GM23338 (cell line): ENCODE measurements around the gene AGAP1. TPM values are rescaled to one million over a fixed set of nuclear protein-coding genes. Genes with fewer than 3 reads are reported as not detected.

Source experiments
- ATAC-seq: fragments of 200-7000 bp; cut with Tn5 transposase; 3 replicates; pipeline ENCODE4 v1.9.1; 2020
- DNase-seq: peaks from one replicate; pipeline ENCODE4 v3.0.0-alpha.2; 2015; ENCODE audit warnings: low spot score
- H2AFZ ChIP-seq: fragments of 200-600 bp; sonication (generic); 2 replicates; pipeline ENCODE4 v1.8.0; 2016; ENCODE audit warnings: antibody characterized with exemption, mild to moderate bottlenecking, moderate library complexity
- H3F3A ChIP-seq: fragments of 200-600 bp; sonication (generic); replicated peaks from 2 replicates; pipeline ENCODE4 v1.8.0; 2017; ENCODE audit warnings: antibody characterized with exemption, mixed run types, low read depth
- H3K27ac ChIP-seq: fragments of 200-600 bp; sonication (generic); 2 replicates; pipeline ENCODE4 v1.6.1; 2016; ENCODE audit warnings: low read depth
- H3K27me3 ChIP-seq: fragments of 200-600 bp; sonication (generic); 2 replicates; pipeline ENCODE4 v1.8.0; 2016; ENCODE audit warnings: mild to moderate bottlenecking, mixed run types, moderate library complexity; ENCODE audit not compliant: insufficient read depth
- H3K36me3 ChIP-seq: fragments of 200-600 bp; sonication (generic); 2 replicates; pipeline ENCODE4 v1.8.0; 2016; ENCODE audit warnings: mild to moderate bottlenecking; ENCODE audit not compliant: insufficient read depth
- H3K4me1 ChIP-seq: fragments of 200-600 bp; sonication (generic); 2 replicates; pipeline ENCODE4 v1.8.0; 2016; ENCODE audit warnings: mild to moderate bottlenecking, moderate library complexity; ENCODE audit not compliant: insufficient read depth
- H3K4me2 ChIP-seq: fragments of 200-600 bp; sonication (generic); 2 replicates; pipeline ENCODE4 v1.7.1; 2017; ENCODE audit warnings: mixed run types
- H3K4me3 ChIP-seq: fragments of 200-600 bp; sonication (generic); 2 replicates; pipeline ENCODE4 v1.6.1; 2016; ENCODE audit warnings: mixed run types
- H3K79me2 ChIP-seq: fragments of 200-600 bp; sonication (generic); replicated peaks from 2 replicates; pipeline ENCODE4 v1.8.0; 2017; ENCODE audit warnings: mild to moderate bottlenecking; ENCODE audit not compliant: insufficient read depth
- H3K9me2 ChIP-seq: fragments of 200-600 bp; sonication (generic); 2 replicates; pipeline ENCODE4 v1.8.0; 2017; ENCODE audit not compliant: insufficient read depth
- H4K20me1 ChIP-seq: fragments of 200-600 bp; sonication (generic); replicated peaks from 2 replicates; pipeline ENCODE4 v1.8.0; 2017; ENCODE audit warnings: mild to moderate bottlenecking; ENCODE audit not compliant: insufficient read depth
- H3K27ac Mint-ChIP-seq: 2 replicates; pipeline ENCODE4 v1.8.0; 2020; ENCODE audit warnings: inconsistent platforms, mild to moderate bottlenecking, moderate library complexity, mixed read lengths
- H3K27me3 Mint-ChIP-seq: 3 replicates; pipeline ENCODE4 v1.8.0; 2022; ENCODE audit warnings: low read depth, mild to moderate bottlenecking, moderate library complexity, mixed read lengths, inconsistent platforms; ENCODE audit not compliant: insufficient read depth, poor library complexity
- H3K36me3 Mint-ChIP-seq: 3 replicates; pipeline ENCODE4 v1.8.0; 2021; ENCODE audit warnings: low read depth, mild to moderate bottlenecking, inconsistent platforms, moderate library complexity, mixed read lengths
- H3K4me1 Mint-ChIP-seq: 3 replicates; pipeline ENCODE4 v1.8.0; 2020; ENCODE audit warnings: mild to moderate bottlenecking, inconsistent platforms, mixed read lengths
- H3K4me3 Mint-ChIP-seq: 3 replicates; pipeline ENCODE4 v1.8.0; 2021; ENCODE audit warnings: moderate library complexity, mild to moderate bottlenecking, inconsistent platforms, mixed read lengths
- H3K9me3 Mint-ChIP-seq: 3 replicates; pipeline ENCODE4 v1.8.0; 2020; ENCODE audit warnings: moderate library complexity, mild to moderate bottlenecking, inconsistent platforms, mixed read lengths
- CREB1 ChIP-seq: fragments of 250-450 bp; sonication (Bioruptor Pico); IDR thresholded peaks from 2 replicates; pipeline ENCODE4 v1.5.0; 2020; ENCODE audit warnings: low read depth, mild to moderate bottlenecking, moderate library complexity
- EZH2 ChIP-seq: fragments of 200-600 bp; sonication (generic); IDR thresholded peaks from one replicate; pipeline ENCODE4 v1.8.0; 2017; ENCODE audit warnings: antibody characterized with exemption, mild to moderate bottlenecking, low read depth; ENCODE audit not compliant: unreplicated experiment
- EZH2phosphoT487 ChIP-seq: fragments of 200-600 bp; sonication (generic); IDR thresholded peaks from one replicate; pipeline ENCODE4 v1.8.1; 2018; ENCODE audit warnings: antibody characterized with exemption; ENCODE audit not compliant: unreplicated experiment
- JUNB ChIP-seq: IDR thresholded peaks from one replicate; pipeline ENCODE4 v1.6.1; 2016; ENCODE audit warnings: antibody characterized with exemption; ENCODE audit not compliant: unreplicated experiment
- NANOG ChIP-seq: IDR thresholded peaks from 2 replicates; pipeline ENCODE4 v1.6.1; 2016; ENCODE audit warnings: antibody characterized with exemption, borderline replicate concordance
- POLR2AphosphoS5 ChIP-seq: IDR thresholded peaks from 2 replicates; pipeline ENCODE4 v1.6.1; 2016; ENCODE audit warnings: antibody characterized with exemption, low read depth
- STAT1 ChIP-seq: IDR thresholded peaks from one replicate; pipeline ENCODE4 v1.6.1; 2016; ENCODE audit warnings: antibody characterized with exemption; ENCODE audit not compliant: unreplicated experiment
- ZNF114 ChIP-seq: fragments of 250-450 bp; sonication (Bioruptor Pico); IDR thresholded peaks from 2 replicates; pipeline ENCODE4 v1.5.0; 2020; ENCODE audit warnings: mild to moderate bottlenecking, moderate library complexity
- ZNF331 ChIP-seq: fragments of 250-450 bp; sonication (Bioruptor Pico); IDR thresholded peaks from 2 replicates; pipeline ENCODE4 v1.5.0; 2020; ENCODE audit warnings: low read depth, mild to moderate bottlenecking, moderate library complexity
- polyA plus RNA-seq: library from polyadenylated mRNA; unstranded; fragments of >200 nt; fragmentation: Nextera tagmentation; extraction: Ambion mirVana; gene quantifications from 2 replicates; pipeline ENCODE4 v1.2.1, GENCODE V29; 2016
- total RNA-seq: library from RNA; depleted of rRNA; stranded (reverse); fragments of >200 nt; shearing (Covaris generic); gene quantifications from 2 replicates; pipeline ENCODE4 v1.2.3, GENCODE V29; 2014
- TF ChIP-seq, protein P1 (sequence below): IDR thresholded peaks from one replicate; pipeline ENCODE4 v1.6.1; 2018; ENCODE audit warnings: antibody characterized with exemption; ENCODE audit not compliant: unreplicated experiment
- TF ChIP-seq, protein P2 (sequence below): IDR thresholded peaks from 2 replicates; pipeline ENCODE4 v1.6.1; 2016; ENCODE audit warnings: antibody characterized with exemption
- TF ChIP-seq, protein P3 (sequence below): fragments of 250-450 bp; sonication (Bioruptor Pico); IDR thresholded peaks from 2 replicates; pipeline ENCODE4 v1.5.0; 2020; ENCODE audit warnings: mild to moderate bottlenecking, moderate library complexity
- TF ChIP-seq, protein P4 (sequence below), 2 experiments: fragments of 200-600 bp in 1 of 2; sonication (generic) in 1 of 2; conservative IDR thresholded peaks; 2 replicates each; pipeline versions ENCODE4 v1.5.1 to v1.6.1; 2016 to 2017; ENCODE audit warnings: antibody characterized with exemption in 2 of 2, low read depth in 2 of 2, mild to moderate bottlenecking in 2 of 2, moderate library complexity in 1 of 2

AGAP1 gene
- total and polyA plus RNA-seq, 2 experiments from 2014 or later: 13.3 to 27.9 TPM

- peaks cover 2% of the 10 kb centered on the region for H3K27me3 Mint-ChIP-seq
- H3K36me3 Mint-ChIP-seq: peaks cover 9% of the 10 kb centered on the region
These were observed 330.5 kb downstream of the AGAP1 start for GRCh38 chr2:235824331-235824730.

More at GRCh38 chr2:235824331-235824730, 330.5 kb downstream of the AGAP1 start:
- no peak for ATAC-seq
- TF ChIP-seq NANOG (no peak), STAT1 (no peak), EZH2 (no peak), ZNF114 (CRISPR knock-in tag) (no peak), ZNF331 (CRISPR knock-in tag) (no peak), CREB1 (CRISPR knock-in tag) (no peak), POLR2AphosphoS5 (no peak), EZH2phosphoT487 (no peak), JUNB (no peak)
- TF ChIP-seq, protein P1, sequence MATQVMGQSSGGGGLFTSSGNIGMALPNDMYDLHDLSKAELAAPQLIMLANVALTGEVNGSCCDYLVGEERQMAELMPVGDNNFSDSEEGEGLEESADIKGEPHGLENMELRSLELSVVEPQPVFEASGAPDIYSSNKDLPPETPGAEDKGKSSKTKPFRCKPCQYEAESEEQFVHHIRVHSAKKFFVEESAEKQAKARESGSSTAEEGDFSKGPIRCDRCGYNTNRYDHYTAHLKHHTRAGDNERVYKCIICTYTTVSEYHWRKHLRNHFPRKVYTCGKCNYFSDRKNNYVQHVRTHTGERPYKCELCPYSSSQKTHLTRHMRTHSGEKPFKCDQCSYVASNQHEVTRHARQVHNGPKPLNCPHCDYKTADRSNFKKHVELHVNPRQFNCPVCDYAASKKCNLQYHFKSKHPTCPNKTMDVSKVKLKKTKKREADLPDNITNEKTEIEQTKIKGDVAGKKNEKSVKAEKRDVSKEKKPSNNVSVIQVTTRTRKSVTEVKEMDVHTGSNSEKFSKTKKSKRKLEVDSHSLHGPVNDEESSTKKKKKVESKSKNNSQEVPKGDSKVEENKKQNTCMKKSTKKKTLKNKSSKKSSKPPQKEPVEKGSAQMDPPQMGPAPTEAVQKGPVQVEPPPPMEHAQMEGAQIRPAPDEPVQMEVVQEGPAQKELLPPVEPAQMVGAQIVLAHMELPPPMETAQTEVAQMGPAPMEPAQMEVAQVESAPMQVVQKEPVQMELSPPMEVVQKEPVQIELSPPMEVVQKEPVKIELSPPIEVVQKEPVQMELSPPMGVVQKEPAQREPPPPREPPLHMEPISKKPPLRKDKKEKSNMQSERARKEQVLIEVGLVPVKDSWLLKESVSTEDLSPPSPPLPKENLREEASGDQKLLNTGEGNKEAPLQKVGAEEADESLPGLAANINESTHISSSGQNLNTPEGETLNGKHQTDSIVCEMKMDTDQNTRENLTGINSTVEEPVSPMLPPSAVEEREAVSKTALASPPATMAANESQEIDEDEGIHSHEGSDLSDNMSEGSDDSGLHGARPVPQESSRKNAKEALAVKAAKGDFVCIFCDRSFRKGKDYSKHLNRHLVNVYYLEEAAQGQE: no peak
- TF ChIP-seq, protein P2, sequence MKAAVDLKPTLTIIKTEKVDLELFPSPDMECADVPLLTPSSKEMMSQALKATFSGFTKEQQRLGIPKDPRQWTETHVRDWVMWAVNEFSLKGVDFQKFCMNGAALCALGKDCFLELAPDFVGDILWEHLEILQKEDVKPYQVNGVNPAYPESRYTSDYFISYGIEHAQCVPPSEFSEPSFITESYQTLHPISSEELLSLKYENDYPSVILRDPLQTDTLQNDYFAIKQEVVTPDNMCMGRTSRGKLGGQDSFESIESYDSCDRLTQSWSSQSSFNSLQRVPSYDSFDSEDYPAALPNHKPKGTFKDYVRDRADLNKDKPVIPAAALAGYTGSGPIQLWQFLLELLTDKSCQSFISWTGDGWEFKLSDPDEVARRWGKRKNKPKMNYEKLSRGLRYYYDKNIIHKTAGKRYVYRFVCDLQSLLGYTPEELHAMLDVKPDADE: no peak
- TF ChIP-seq, protein P3, sequence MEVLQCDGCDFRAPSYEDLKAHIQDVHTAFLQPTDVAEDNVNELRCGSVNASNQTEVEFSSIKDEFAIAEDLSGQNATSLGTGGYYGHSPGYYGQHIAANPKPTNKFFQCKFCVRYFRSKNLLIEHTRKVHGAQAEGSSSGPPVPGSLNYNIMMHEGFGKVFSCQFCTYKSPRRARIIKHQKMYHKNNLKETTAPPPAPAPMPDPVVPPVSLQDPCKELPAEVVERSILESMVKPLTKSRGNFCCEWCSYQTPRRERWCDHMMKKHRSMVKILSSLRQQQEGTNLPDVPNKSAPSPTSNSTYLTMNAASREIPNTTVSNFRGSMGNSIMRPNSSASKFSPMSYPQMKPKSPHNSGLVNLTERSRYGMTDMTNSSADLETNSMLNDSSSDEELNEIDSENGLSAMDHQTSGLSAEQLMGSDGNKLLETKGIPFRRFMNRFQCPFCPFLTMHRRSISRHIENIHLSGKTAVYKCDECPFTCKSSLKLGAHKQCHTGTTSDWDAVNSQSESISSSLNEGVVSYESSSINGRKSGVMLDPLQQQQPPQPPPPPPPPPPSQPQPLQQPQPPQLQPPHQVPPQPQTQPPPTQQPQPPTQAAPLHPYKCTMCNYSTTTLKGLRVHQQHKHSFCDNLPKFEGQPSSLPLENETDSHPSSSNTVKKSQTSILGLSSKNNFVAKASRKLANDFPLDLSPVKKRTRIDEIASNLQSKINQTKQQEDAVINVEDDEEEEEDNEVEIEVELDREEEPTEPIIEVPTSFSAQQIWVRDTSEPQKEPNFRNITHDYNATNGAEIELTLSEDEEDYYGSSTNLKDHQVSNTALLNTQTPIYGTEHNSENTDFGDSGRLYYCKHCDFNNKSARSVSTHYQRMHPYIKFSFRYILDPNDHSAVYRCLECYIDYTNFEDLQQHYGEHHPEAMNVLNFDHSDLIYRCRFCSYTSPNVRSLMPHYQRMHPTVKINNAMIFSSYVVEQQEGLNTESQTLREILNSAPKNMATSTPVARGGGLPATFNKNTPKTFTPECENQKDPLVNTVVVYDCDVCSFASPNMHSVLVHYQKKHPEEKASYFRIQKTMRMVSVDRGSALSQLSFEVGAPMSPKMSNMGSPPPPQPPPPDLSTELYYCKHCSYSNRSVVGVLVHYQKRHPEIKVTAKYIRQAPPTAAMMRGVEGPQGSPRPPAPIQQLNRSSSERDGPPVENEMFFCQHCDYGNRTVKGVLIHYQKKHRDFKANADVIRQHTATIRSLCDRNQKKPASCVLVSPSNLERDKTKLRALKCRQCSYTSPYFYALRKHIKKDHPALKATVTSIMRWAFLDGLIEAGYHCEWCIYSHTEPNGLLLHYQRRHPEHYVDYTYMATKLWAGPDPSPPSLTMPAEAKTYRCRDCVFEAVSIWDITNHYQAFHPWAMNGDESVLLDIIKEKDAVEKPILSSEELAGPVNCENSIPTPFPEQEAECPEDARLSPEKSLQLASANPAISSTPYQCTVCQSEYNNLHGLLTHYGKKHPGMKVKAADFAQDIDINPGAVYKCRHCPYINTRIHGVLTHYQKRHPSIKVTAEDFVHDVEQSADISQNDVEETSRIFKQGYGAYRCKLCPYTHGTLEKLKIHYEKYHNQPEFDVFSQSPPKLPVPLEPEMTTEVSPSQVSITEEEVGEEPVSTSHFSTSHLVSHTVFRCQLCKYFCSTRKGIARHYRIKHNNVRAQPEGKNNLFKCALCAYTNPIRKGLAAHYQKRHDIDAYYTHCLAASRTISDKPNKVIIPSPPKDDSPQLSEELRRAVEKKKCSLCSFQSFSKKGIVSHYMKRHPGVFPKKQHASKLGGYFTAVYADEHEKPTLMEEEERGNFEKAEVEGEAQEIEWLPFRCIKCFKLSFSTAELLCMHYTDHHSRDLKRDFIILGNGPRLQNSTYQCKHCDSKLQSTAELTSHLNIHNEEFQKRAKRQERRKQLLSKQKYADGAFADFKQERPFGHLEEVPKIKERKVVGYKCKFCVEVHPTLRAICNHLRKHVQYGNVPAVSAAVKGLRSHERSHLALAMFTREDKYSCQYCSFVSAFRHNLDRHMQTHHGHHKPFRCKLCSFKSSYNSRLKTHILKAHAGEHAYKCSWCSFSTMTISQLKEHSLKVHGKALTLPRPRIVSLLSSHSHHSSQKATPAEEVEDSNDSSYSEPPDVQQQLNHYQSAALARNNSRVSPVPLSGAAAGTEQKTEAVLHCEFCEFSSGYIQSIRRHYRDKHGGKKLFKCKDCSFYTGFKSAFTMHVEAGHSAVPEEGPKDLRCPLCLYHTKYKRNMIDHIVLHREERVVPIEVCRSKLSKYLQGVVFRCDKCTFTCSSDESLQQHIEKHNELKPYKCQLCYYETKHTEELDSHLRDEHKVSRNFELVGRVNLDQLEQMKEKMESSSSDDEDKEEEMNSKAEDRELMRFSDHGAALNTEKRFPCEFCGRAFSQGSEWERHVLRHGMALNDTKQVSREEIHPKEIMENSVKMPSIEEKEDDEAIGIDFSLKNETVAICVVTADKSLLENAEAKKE (CRISPR knock-in tag): no peak
- TF ChIP-seq, protein P4, sequence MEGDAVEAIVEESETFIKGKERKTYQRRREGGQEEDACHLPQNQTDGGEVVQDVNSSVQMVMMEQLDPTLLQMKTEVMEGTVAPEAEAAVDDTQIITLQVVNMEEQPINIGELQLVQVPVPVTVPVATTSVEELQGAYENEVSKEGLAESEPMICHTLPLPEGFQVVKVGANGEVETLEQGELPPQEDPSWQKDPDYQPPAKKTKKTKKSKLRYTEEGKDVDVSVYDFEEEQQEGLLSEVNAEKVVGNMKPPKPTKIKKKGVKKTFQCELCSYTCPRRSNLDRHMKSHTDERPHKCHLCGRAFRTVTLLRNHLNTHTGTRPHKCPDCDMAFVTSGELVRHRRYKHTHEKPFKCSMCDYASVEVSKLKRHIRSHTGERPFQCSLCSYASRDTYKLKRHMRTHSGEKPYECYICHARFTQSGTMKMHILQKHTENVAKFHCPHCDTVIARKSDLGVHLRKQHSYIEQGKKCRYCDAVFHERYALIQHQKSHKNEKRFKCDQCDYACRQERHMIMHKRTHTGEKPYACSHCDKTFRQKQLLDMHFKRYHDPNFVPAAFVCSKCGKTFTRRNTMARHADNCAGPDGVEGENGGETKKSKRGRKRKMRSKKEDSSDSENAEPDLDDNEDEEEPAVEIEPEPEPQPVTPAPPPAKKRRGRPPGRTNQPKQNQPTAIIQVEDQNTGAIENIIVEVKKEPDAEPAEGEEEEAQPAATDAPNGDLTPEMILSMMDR (conservative IDR thresholded peaks at IDR 0.05; ENCODE audit: low read depth in 2 of 2): no peak
- no peaks in the 10 kb centered on the region for H3F3A ChIP-seq
- no peak for DNase-seq
- H3K9me2 ChIP-seq: 0 out of 2 replicates have a peak, but pooled peaks cover 3% of the 10 kb centered on the region
- H3K9me3 Mint-ChIP-seq: no peaks in the 10 kb centered on the region
- no peak overlapping the region for H3K4me3 ChIP-seq
- no peak overlapping the region for H3K4me3 Mint-ChIP-seq
- peaks cover 4% of the 10 kb centered on the region; the same call in 2 of the 3 replicates for H3K4me1 Mint-ChIP-seq
- H2AFZ ChIP-seq: no peak overlapping the region
- H3K79me2 ChIP-seq: no peaks in the 10 kb centered on the region
- peaks cover 6% of the 10 kb centered on the region; the same call in 1 of the 2 replicates for H4K20me1 ChIP-seq
- no peak overlapping the region for H3K27ac Mint-ChIP-seq
- no peaks in the 10 kb centered on the region for H3K36me3 ChIP-seq
- H3K4me2 ChIP-seq: no peak overlapping the region
- no peaks in the 10 kb centered on the region for H3K4me1 ChIP-seq
- H3K27me3 ChIP-seq: no peaks in the 10 kb centered on the region
- no peak overlapping the region for H3K27ac ChIP-seq
